ENCODE results near the gene CFAP157. TPM values are rescaled to one million over a fixed set of nuclear protein-coding genes. Genes with fewer than 3 reads are reported as not detected.

CFAP157 gene
- total RNA-seq, 2 donors from 2014 or later = 0.27 to 0.28 TPM

- H3K36me3 ChIP-seq = peaks cover 14% of the 10 kb centered on the region
- no peaks in the 10 kb centered on the region for H3K4me1 ChIP-seq (ENCODE audit: control insufficient read depth in 1 of 2, low read depth in 2 of 2)
These were observed 22.2 kb upstream of the CFAP157 start for GRCh38 chr9:127684576-127684975.

GRCh38 chr9:127686461-127687393 lies 20.1 kb upstream of the CFAP157 start:
- H3K36me3 ChIP-seq = peaks cover 6% of the 10 kb centered on the region
- no peak for DNase-seq (ENCODE audit: low spot score)

More at GRCh38 chr9:127684576-127684975, 22.2 kb upstream of the CFAP157 start:
- H3K27ac ChIP-seq = no peak overlapping the region
- ATAC-seq (ENCODE audit: insufficient number of reproducible peaks, low FRiP score, low read depth) = no peak
- TF ChIP-seq CTCF (IDR thresholded peaks at IDR 0.05) = no peak
- H3K27me3 ChIP-seq (replicated peaks; ENCODE audit: insufficient read depth) = no peaks in the 10 kb centered on the region
- no peak for DNase-seq (ENCODE audit: low spot score)
- H3K4me3 ChIP-seq = no peak overlapping the region
- H3K9me3 ChIP-seq = no peaks in the 10 kb centered on the region

GRCh38 chr9:127689329-127690000 lies 17.3 kb upstream of the CFAP157 start:
- Histone ChIP-seq H3K27me3 (replicated peaks; ENCODE audit: insufficient read depth) (no peaks in the 10 kb centered on the region), H3K4me1 (ENCODE audit: control insufficient read depth in 1 of 2, low read depth in 2 of 2) (no peaks in the 10 kb centered on the region), H3K36me3 (peaks cover 5% of the 10 kb centered on the region), H3K27ac (no peak overlapping the region), H3K9me3 (no peaks in the 10 kb centered on the region), H3K4me3 (no peak overlapping the region)
- ATAC-seq (ENCODE audit: insufficient number of reproducible peaks, low FRiP score, low read depth) (no peak), DNase-seq (ENCODE audit: low spot score) (no peak)
- TF ChIP-seq CTCF (IDR thresholded peaks at IDR 0.05) = no peak

More at GRCh38 chr9:127686461-127687393, 20.1 kb upstream of the CFAP157 start:
- Histone ChIP-seq H3K9me3 (no peaks in the 10 kb centered on the region), H3K4me1 (ENCODE audit: control insufficient read depth in 1 of 2, low read depth in 2 of 2) (no peaks in the 10 kb centered on the region), H3K4me3 (no peak overlapping the region), H3K27ac (no peak overlapping the region), H3K27me3 (replicated peaks; ENCODE audit: insufficient read depth) (no peaks in the 10 kb centered on the region)
- no peak for ATAC-seq (ENCODE audit: insufficient number of reproducible peaks, low FRiP score, low read depth)
- no peak for TF ChIP-seq CTCF (IDR thresholded peaks at IDR 0.05)

GRCh38 chr9:127690735-127691134 lies 16.1 kb upstream of the CFAP157 start:
- no peak for TF ChIP-seq CTCF (IDR thresholded peaks at IDR 0.05)
- Histone ChIP-seq H3K4me3 (no peak overlapping the region), H3K4me1 (ENCODE audit: control insufficient read depth in 1 of 2, low read depth in 2 of 2) (no peaks in the 10 kb centered on the region), H3K27me3 (replicated peaks; ENCODE audit: insufficient read depth) (no peaks in the 10 kb centered on the region), H3K36me3 (peaks cover 8% of the 10 kb centered on the region), H3K9me3 (no peaks in the 10 kb centered on the region), H3K27ac (no peak overlapping the region)
- DNase-seq (ENCODE audit: low spot score) = no peak
- no peak for ATAC-seq (ENCODE audit: insufficient number of reproducible peaks, low FRiP score, low read depth)

GRCh38 chr9:127692071-127692470 lies 14.7 kb upstream of the CFAP157 start:
- Histone ChIP-seq H3K27me3 (replicated peaks; ENCODE audit: insufficient read depth) (no peaks in the 10 kb centered on the region), H3K27ac (no peak overlapping the region), H3K4me3 (no peak overlapping the region), H3K9me3 (no peaks in the 10 kb centered on the region), H3K36me3 (peaks cover 8% of the 10 kb centered on the region), H3K4me1 (ENCODE audit: control insufficient read depth in 1 of 2, low read depth in 2 of 2) (no peaks in the 10 kb centered on the region)
- ATAC-seq (ENCODE audit: insufficient number of reproducible peaks, low FRiP score, low read depth) (no peak), DNase-seq (ENCODE audit: low spot score) (no peak)
- TF ChIP-seq CTCF (IDR thresholded peaks at IDR 0.05) = no peak
